WERI-Rb-1 (cell line): ENCODE results near the gene ZCCHC9.

ENCODE experiments used
- DNase-seq: peaks from one replicate; pipeline ENCODE4 v3.0.0-alpha.2; 2020
- H3K27ac ChIP-seq: fragments of 250-450 bp; sonication (Bioruptor Pico); 2 replicates; pipeline ENCODE4 v1.5.1; 2020; ENCODE audit warnings: mild to moderate bottlenecking, moderate library complexity
- H3K27me3 ChIP-seq: fragments of 250-450 bp; sonication (Bioruptor Pico); 2 replicates; pipeline ENCODE4 v1.5.1; 2021; ENCODE audit warnings: mild to moderate bottlenecking, low read depth, moderate library complexity; ENCODE audit not compliant: insufficient read depth, severe bottlenecking
- H3K36me3 ChIP-seq: fragments of 250-450 bp; sonication (Bioruptor Pico); 2 replicates; pipeline ENCODE4 v1.5.1; 2020; ENCODE audit warnings: mild to moderate bottlenecking, moderate library complexity
- H3K4me3 ChIP-seq: 2 replicates; pipeline ENCODE4 v1.5.1; 2011; ENCODE audit warnings: low read depth, mild to moderate bottlenecking, control low read depth, low read length
- H3K9me3 ChIP-seq: fragments of 250-450 bp; sonication (Bioruptor Pico); 2 replicates; pipeline ENCODE4 v1.5.1; 2021; ENCODE audit warnings: mild to moderate bottlenecking, moderate library complexity; ENCODE audit not compliant: severe bottlenecking
- CTCF ChIP-seq: IDR thresholded peaks from 2 replicates; pipeline ENCODE4 v1.5.1; 2011; ENCODE audit warnings: low read depth, mild to moderate bottlenecking, control low read depth, inconsistent platforms, low read length

Gene ZCCHC9

GRCh38 chr5:81350507-81350906 lies 49.1 kb downstream of the ZCCHC9 start:
- no peak for TF ChIP-seq CTCF
- DNase-seq = no peak
- Histone ChIP-seq H3K9me3 (no peaks in the 10 kb centered on the region), H3K4me3 (no peak overlapping the region), H3K36me3 (no peaks in the 10 kb centered on the region), H3K27me3 (no peaks in the 10 kb centered on the region), H3K27ac (no peak overlapping the region)

DNA sequence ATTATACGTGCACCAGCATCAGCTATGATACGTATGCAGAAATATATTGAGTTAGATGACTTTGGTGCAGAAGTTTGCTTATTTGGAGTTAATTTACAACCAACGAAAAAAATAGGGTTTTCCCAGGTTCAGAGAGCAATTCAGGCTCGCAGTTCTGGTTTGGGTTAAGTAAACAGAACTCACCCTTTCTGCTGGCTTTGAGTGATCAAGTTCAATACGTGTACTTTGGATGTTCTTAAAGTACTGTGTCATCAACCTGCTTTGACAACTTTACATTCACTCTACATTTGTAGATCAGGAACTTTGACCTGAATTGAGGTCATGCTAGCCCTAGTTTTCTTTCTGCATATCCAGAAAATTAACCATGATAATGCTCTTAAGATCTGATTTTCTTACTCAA lies 51.8 kb downstream of the ZCCHC9 start:
- Histone ChIP-seq H3K4me3 (no peak overlapping the region), H3K9me3 (no peaks in the 10 kb centered on the region), H3K27ac (no peak overlapping the region), H3K36me3 (no peaks in the 10 kb centered on the region), H3K27me3 (no peaks in the 10 kb centered on the region)
- no peak for DNase-seq
- no peak for TF ChIP-seq CTCF

- no peak for DNase-seq
- TF ChIP-seq CTCF = no peak
- Histone ChIP-seq H3K4me3 (no peak overlapping the region), H3K27ac (no peak overlapping the region), H3K9me3 (no peaks in the 10 kb centered on the region), H3K36me3 (no peaks in the 10 kb centered on the region), H3K27me3 (no peaks in the 10 kb centered on the region)
These were observed 52.7 kb downstream of the ZCCHC9 start for GRCh38 chr5:81354093-81354492.

- Histone ChIP-seq H3K27me3 (no peaks in the 10 kb centered on the region), H3K9me3 (no peaks in the 10 kb centered on the region), H3K27ac (no peak overlapping the region), H3K36me3 (no peaks in the 10 kb centered on the region), H3K4me3 (no peak overlapping the region)
- no peak for TF ChIP-seq CTCF
- DNase-seq = no peak
These were observed 54.2 kb downstream of the ZCCHC9 start for GRCh38 chr5:81355291-81356251.

DNA sequence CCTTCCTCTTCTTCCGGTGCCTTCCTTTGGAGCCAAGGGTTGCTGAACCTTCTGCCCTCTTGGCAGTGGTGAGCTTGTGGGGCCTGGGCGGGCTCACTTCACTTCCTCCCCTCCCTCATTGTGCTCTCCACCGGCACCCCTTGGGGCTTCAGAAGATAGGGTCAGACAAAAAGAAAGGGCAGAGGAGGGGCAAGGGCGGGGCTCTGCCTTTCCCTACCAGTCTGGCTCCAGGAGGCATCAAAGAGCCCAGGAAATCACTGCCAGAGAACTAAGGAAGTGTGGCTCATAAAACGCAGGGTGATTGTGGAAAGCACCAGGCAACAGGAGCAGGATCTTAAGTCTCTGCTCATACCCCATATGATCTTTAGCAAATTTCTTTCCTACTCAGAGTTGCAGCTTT lies 57.7 kb downstream of the ZCCHC9 start:
- DNase-seq = no peak
- Histone ChIP-seq H3K9me3 (no peaks in the 10 kb centered on the region), H3K36me3 (no peaks in the 10 kb centered on the region), H3K4me3 (no peak overlapping the region), H3K27ac (no peak overlapping the region), H3K27me3 (no peaks in the 10 kb centered on the region)
- no peak for TF ChIP-seq CTCF
